Mucosa of stomach (tissue), 1 donor: ENCODE measurements around the gene SMG7.

Experiments used
- H3K27me3 ChIP-seq: one replicate; pipeline ENCODE4 v1.7.0; 2013; ENCODE audit warnings: mild to moderate bottlenecking, low read length; ENCODE audit not compliant: control insufficient read depth, insufficient read depth
- H3K36me3 ChIP-seq: one replicate; pipeline ENCODE4 v1.7.0; 2013; ENCODE audit warnings: low read length; ENCODE audit not compliant: control insufficient read depth, insufficient read depth
- H3K4me1 ChIP-seq: one replicate; pipeline ENCODE4 v1.7.0; 2013; ENCODE audit warnings: mild to moderate bottlenecking, low read length; ENCODE audit not compliant: control insufficient read depth, insufficient read depth
- H3K4me3 ChIP-seq: one replicate; pipeline ENCODE4 v1.7.0; 2013; ENCODE audit warnings: low read length
- H3K9ac ChIP-seq: one replicate; pipeline ENCODE4 v1.7.0; 2013; ENCODE audit warnings: mild to moderate bottlenecking, low read length, moderate library complexity
- H3K9me3 ChIP-seq: one replicate; pipeline ENCODE4 v1.7.0; 2013; ENCODE audit warnings: mild to moderate bottlenecking, low read length, moderate library complexity; ENCODE audit not compliant: control insufficient read depth
- donor health status: Pancreatic carcinoma.

Gene SMG7

DNA sequence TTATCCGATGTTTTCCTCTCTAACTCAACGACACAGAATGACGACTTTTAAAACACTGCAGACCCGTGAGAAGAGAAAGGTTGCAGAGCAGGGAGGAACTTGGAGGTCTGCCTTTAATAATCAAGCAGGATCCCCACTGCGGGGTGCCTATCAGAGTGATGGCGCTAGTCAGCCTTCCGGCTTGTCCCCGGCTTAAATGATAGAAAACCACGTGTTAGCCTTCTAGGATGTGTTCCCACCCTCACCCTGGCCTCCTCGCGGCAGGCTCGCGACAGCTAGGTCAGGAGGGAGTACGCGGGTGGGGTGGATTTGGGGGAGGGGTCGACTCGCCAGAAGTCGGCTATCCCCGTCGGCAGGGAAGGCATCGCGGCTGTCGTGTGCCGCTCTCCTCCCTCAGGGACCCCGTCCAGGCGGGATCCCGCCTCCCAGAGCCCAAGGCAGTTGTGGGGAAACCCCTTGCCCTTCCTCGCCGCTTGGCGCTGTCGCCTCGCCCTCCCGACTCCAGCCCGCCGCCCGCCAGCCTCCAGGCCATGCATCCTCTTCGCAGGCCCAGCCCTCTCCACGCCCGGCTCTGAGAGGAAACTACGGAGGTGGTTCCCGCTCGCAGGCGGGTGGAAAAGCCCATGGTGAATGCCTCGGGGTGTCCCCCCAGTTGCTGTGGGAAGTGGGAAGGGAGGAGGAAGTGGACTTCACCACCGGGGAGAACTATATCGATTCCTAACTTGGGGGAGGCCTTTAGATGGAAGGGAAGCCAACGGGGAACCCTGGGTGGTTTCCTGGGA lies 1.1 kb upstream of the SMG7 start:
- Histone ChIP-seq H3K9me3 (no peaks in the 10 kb centered on the region), H3K36me3 (no peaks in the 10 kb centered on the region), H3K9ac (peak overlapping the region; percentile 90), H3K4me1 (peaks cover 8% of the 10 kb centered on the region), H3K27me3 (no peaks in the 10 kb centered on the region), H3K4me3 (peak overlapping the region; percentile 92)

DNA sequence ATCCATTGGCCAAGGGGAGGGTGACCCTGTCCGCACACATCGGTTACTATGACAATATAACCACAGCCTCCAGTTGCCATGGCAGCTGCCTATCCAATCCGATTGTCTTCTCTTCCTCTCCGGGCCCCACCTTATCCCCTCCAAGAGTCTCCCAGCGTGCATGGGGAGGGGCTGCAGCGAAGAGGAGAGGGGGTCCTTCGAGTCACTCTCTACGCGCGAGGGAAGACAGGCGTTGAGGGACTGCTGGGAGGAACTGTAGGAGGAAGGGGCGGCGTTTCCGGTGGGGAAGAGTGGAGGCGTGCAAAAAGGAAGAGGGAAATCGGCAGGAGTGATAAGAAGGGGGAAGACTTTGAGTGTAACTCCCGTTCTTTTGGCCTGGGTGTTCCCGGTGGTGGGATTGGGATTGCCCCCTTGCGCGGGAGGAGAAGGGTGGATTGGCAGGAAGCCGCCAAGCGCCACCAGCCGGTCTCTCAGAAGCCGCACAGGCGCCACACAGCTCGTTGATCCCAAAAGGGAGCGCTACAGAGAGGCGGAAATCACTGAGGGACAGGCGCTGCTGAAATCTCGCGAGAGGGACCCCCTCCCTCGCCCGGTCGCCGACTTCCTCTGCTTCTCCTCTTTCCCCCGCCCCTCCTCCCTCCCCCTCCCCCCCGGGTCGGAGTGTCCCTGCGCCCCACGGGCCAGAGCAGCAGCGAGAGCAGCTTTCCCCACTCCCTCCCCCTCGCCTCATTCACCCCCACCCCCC lies 384 bp upstream of the SMG7 start:
- H3K4me1 ChIP-seq = peaks cover 8% of the 10 kb centered on the region
- H3K9me3 ChIP-seq = no peaks in the 10 kb centered on the region
- peak overlapping the region; percentile 92 for H3K4me3 ChIP-seq
- H3K36me3 ChIP-seq = no peaks in the 10 kb centered on the region
- H3K9ac ChIP-seq = peak overlapping the region; percentile 90
- H3K27me3 ChIP-seq = no peaks in the 10 kb centered on the region

- H3K9me3 ChIP-seq = no peaks in the 10 kb centered on the region
- H3K4me3 ChIP-seq = peak overlapping the region; percentile 92
- no peaks in the 10 kb centered on the region for H3K27me3 ChIP-seq
- peak overlapping the region; percentile 77 for H3K9ac ChIP-seq
- H3K4me1 ChIP-seq = peaks cover 11% of the 10 kb centered on the region
- no peaks in the 10 kb centered on the region for H3K36me3 ChIP-seq
Measured at GRCh38 chr1:183473217-183473536, 878 bp downstream of the SMG7 start.

DNA sequence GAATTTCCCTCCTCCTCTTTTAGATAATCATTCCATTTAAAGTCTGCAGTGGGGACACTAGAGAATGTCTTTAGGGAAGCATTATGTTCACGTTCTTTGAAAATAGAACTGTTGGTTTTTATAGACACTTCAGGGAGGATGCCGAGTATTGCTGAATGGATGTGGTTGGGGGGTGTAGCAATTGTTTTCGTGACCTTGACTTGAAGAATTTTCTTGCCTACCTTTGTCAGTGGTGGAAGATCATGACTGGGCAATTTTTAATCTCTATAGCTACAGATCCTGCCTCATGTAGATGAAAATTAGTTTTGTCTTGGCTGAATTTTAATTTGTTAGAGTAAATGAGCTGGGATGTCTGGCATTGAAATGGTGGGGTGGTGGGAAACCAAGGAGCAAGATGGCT lies 3.8 kb downstream of the SMG7 start:
- H3K4me3 ChIP-seq = no peak overlapping the region
- H3K36me3 ChIP-seq = no peaks in the 10 kb centered on the region
- H3K9ac ChIP-seq = no peak overlapping the region
- no peaks in the 10 kb centered on the region for H3K27me3 ChIP-seq
- no peaks in the 10 kb centered on the region for H3K9me3 ChIP-seq
- H3K4me1 ChIP-seq = peaks cover 25% of the 10 kb centered on the region

DNA sequence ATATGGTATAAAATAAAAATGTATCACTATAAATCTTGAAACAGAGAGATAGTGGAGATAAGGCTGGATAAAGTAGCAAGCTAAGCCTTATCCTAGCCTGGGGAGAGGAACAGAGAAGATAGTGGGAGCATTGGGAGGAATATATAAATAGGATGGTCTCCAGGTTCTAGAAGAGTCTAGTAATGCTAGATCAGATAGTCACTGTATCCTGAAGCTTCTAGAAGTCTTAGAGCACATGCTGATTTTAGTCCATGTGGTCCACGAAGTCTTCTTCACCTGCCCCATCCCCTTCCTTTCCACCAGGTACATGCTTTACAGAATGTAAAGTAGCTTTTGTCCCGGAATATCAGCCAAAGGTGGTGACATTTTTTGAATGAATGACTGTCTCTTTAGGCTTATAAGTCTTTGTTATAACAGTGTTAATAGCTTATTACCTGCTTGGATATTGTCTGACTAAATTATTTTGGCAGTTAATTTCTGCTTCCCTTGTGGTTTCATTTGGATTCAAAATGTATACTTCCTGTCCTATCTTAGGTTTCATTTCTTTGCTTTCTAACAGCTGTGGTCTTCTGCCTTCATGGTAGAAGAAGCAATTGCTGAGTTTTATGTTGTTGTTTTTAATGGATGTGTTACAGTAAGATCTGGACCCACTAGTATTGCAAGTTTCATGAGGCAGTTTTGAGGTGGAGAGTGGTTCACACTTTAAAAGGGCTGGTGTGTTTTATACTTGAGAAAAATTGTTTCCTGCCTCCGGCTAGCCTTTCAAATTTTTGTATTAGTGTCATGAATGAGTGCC lies 5.9 kb downstream of the SMG7 start:
- no peaks in the 10 kb centered on the region for H3K9me3 ChIP-seq

DNA sequence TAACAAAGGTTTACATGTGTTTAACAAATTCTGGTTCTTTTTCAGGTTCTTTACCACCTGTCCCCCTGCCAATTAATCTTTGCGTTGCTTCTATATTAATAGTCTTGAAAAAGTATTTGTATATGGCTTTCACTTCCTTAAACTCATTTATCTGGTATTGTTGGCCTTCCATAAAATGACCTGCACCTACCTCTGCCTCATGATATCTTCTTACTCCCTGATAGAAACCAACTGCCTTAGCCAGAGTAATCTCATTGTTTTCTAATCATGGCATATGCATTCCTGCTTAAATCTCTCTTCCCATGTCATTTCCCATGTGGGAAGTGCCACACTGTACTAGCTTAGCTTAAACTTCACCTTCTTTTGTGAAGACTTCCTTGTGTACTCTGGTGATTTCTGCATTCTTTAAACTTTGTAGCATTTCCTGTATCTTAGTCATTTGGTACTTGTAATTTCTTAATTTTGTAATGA lies 8.7 kb downstream of the SMG7 start:
- no peaks in the 10 kb centered on the region for H3K27me3 ChIP-seq
- no peaks in the 10 kb centered on the region for H3K9me3 ChIP-seq
- H3K4me3 ChIP-seq = no peak overlapping the region
- no peaks in the 10 kb centered on the region for H3K36me3 ChIP-seq
- peaks cover 20% of the 10 kb centered on the region for H3K4me1 ChIP-seq
- no peak overlapping the region for H3K9ac ChIP-seq

More for the DNA sequence above, 5.9 kb downstream of the SMG7 start:
- H3K4me1 ChIP-seq = peaks cover 28% of the 10 kb centered on the region
- no peak overlapping the region for H3K4me3 ChIP-seq
- H3K9ac ChIP-seq = no peak overlapping the region
- H3K27me3 ChIP-seq = no peaks in the 10 kb centered on the region
- no peaks in the 10 kb centered on the region for H3K36me3 ChIP-seq

GRCh38 chr1:183483224-183483623 lies 10.9 kb downstream of the SMG7 start:
- no peaks in the 10 kb centered on the region for H3K9me3 ChIP-seq
- H3K27me3 ChIP-seq = no peaks in the 10 kb centered on the region
- no peak overlapping the region for H3K9ac ChIP-seq
- no peak overlapping the region for H3K4me3 ChIP-seq
- H3K36me3 ChIP-seq = no peaks in the 10 kb centered on the region
- peaks cover 21% of the 10 kb centered on the region for H3K4me1 ChIP-seq

DNA sequence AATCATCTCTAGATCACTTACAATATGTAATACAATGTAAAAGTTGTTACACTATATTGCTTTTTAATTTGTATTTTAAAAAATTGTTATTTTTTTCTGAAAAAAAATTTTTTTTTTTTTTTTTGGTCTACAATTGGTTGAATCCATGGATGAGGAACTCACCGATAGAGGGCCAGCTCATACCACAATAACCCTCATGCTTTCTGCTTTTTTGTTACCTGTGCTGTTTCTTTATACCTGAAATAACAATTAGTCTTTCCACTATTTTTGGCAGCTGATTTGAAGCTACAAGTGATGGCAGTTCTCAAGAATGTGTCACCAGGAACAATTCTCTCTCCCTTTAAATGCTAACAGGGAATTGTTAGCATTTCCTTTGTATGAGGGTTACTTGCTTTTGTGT lies 12.0 kb downstream of the SMG7 start:
- Histone ChIP-seq H3K36me3 (no peaks in the 10 kb centered on the region), H3K4me3 (no peak overlapping the region), H3K9me3 (no peaks in the 10 kb centered on the region), H3K9ac (no peak overlapping the region), H3K4me1 (peaks cover 16% of the 10 kb centered on the region), H3K27me3 (no peaks in the 10 kb centered on the region)

DNA sequence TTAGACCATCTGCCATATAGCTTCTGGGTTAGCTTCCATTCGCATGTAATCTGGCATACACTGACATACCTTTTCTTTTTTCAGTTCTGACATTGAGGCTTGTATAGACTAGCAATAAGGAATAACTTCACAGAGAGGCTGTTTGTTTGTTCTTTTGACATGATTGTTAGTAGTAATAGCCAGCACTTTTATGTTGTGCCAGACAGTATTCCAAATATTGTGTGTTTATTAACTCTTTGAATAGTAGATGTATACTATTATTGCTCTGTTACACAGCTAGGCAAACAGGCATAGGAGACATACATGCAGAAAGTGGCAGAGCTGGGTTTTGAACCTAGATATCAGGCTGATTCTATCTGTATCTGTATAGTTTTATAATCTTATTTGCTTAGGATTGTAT lies 12.6 kb downstream of the SMG7 start:
- no peak overlapping the region for H3K4me3 ChIP-seq
- H3K4me1 ChIP-seq = peaks cover 13% of the 10 kb centered on the region
- H3K27me3 ChIP-seq = no peaks in the 10 kb centered on the region
- no peaks in the 10 kb centered on the region for H3K36me3 ChIP-seq
- no peaks in the 10 kb centered on the region for H3K9me3 ChIP-seq
- H3K9ac ChIP-seq = no peak overlapping the region

DNA sequence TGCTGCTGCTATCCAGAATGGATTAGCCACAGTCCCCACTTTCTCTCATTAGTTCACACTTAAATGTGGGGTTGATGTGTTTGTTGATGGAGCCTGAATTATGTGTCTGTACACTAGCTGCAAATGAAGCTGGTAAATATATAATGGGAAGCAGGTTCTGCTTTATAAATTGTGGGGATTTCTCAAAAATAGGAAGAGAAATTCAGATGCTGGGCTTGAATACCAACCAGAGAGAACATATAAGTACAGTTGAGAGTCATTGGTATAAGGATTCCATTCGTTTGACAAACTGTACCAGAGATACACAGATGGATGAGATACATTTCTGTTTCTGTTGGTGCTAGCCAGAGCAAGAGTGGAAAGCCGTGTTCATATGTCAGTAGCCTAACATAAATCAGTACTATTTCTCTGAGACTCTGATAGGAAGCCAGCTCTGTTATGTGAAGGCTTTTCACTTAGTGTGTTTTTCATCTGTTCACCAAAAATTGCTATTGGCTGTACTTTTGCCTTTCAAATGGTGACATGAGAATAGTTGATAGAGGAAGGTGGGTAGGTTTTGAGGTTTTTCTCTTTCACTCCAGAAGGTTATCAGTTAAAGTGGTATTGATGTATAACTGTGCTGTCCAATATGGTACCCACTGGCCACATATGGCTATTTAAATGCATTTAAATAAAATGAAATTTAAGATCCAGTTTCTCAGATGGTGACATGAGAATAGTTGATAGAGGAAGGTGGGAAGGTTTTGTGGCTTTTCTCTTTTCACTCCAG lies 15.6 kb downstream of the SMG7 start:
- no peaks in the 10 kb centered on the region for H3K9me3 ChIP-seq
- no peaks in the 10 kb centered on the region for H3K27me3 ChIP-seq
- no peak overlapping the region for H3K4me3 ChIP-seq
- H3K9ac ChIP-seq = no peak overlapping the region
- no peaks in the 10 kb centered on the region for H3K36me3 ChIP-seq
- peaks cover 4% of the 10 kb centered on the region for H3K4me1 ChIP-seq

- Histone ChIP-seq H3K27me3 (no peaks in the 10 kb centered on the region), H3K36me3 (no peaks in the 10 kb centered on the region), H3K9me3 (no peaks in the 10 kb centered on the region), H3K4me1 (peaks cover 8% of the 10 kb centered on the region), H3K9ac (no peak overlapping the region), H3K4me3 (no peak overlapping the region)
Measured at GRCh38 chr1:183490932-183491331, 18.6 kb downstream of the SMG7 start.
